Glomerular endothelial cell (primary cell): Measurements from ENCODE around the gene SLC66A2. TPM values are rescaled to one million over a fixed set of nuclear protein-coding genes. Genes with fewer than 3 reads are reported as not detected.

Experiments
- DNase-seq: peaks from one replicate; pipeline ENCODE4 v3.0.0-alpha.2; 2011; ENCODE audit warnings: low read depth, low spot score; ENCODE audit errors: extremely low read depth
- total RNA-seq: library from RNA; depleted of rRNA; stranded (reverse); fragments of >200 nt; gene quantifications from 2 replicates; pipeline ENCODE4 v1.2.3, GENCODE V29; 2015

SLC66A2 gene
- total RNA-seq, 1 donor from 2014 or later, result 40.7 TPM

- DNase-seq, result no peak
Measured at GRCh38 chr18:79852561-79853302, 98.7 kb downstream of the SLC66A2 start.

Other genes with a start within 250 kb of the SLC66A2 start
- not detected in 2 replicates for gene KCNG2, start 153.7 kb downstream of the SLC66A2 start, total RNA-seq
- gene HSBP1L1, start 13.0 kb upstream of the SLC66A2 start, total RNA-seq, result 5.6 and 9.4 TPM in 2 replicates
- 45.4 and 58.2 TPM in 2 replicates for gene TXNL4A, start 36.9 kb upstream of the SLC66A2 start, total RNA-seq
- gene RBFA, start 82.8 kb upstream of the SLC66A2 start, total RNA-seq, result 30.0 and 39.2 TPM in 2 replicates
- gene ADNP2, start 157.6 kb upstream of the SLC66A2 start, total RNA-seq, result 15.5 and 21.4 TPM in 2 replicates